HepG2 (cell line): ENCODE measurements around the gene FPGS. TPM values are rescaled to one million over a fixed set of nuclear protein-coding genes. Genes with fewer than 3 reads are reported as not detected.
A peak's percentile ranks its signal among the peaks of the same experiment; 100 is the strongest.

Source experiments
- ATAC-seq: fragments of 200-7000 bp; cut with Tn5 transposase; 3 replicates; pipeline ENCODE4 v1.9.1; 2020; ENCODE audit warnings: mild to moderate bottlenecking, moderate library complexity
- BruUV-seq: library from RNA; stranded (reverse); fragments of 400-500 nt; replicated peaks from 2 replicates; lab custom pipeline; 2021; lab: Mats Ljungman, UMichigan
- CTCF ChIA-PET: fragments of 300-600 bp; formaldehyde crosslinking; extraction: SDS; loops from one replicate; lab custom pipeline; 2021; ENCODE audit warnings: low total read pairs, inconsistent platforms, low intra/inter-chr PET ratio; lab: Yijun Ruan, JAX
- POLR2A ChIA-PET: fragments of 350-600 bp; sonication (Branson Sonifier 250); formaldehyde crosslinking; loops from one replicate; lab custom pipeline; 2020; ENCODE audit warnings: antibody characterized with exemption, inconsistent platforms; lab: Yijun Ruan, JAX
- DNase-seq: peaks from one replicate; pipeline ENCODE4 v3.0.0-alpha.2; 2015; ENCODE audit warnings: low spot score
- FAIRE-seq: peaks from 3 replicates; lab custom pipeline; 2011; peaks lifted over from hg19 to GRCh38; lab: Jason Lieb, UNC
- H2AFZ ChIP-seq: one replicate; pipeline ENCODE4 v1.6.1; 2011; ENCODE audit warnings: low read length, inconsistent platforms
- H3K27ac ChIP-seq: fragments of 300-600 bp; 3 replicates; pipeline ENCODE4 v1.8.0; 2011; ENCODE audit warnings: mixed run types, mild to moderate bottlenecking, mixed read lengths, low read length, inconsistent platforms; ENCODE audit not compliant: insufficient read depth; ENCODE audit errors: extremely low read length
- H3K27me3 ChIP-seq, 2 experiments: fragments of 200-600 bp in 1 of 2; 2 replicates in 1 of 2; 3 replicates in 1 of 2; pipeline versions ENCODE4 v1.6.0 to v1.8.0; 2011; ENCODE audit warnings: low read length in 2 of 2, mild to moderate bottlenecking in 2 of 2, moderate library complexity in 2 of 2, inconsistent platforms in 1 of 2; ENCODE audit not compliant: insufficient read depth in 2 of 2, control insufficient read depth in 1 of 2
- H3K36me3 ChIP-seq, 2 experiments: fragments of 200-600 bp in 1 of 2; replicated peaks in 1 of 2; 2 replicates in 1 of 2; 3 replicates in 1 of 2; pipeline versions ENCODE4 v1.5.1 to v1.8.0; 2011; ENCODE audit warnings: low read length in 2 of 2, inconsistent platforms in 1 of 2; ENCODE audit not compliant: insufficient read depth in 2 of 2, control insufficient read depth in 1 of 2
- H3K4me1 ChIP-seq: 2 replicates; pipeline ENCODE4 v1.5.1; 2012; ENCODE audit warnings: low read length, inconsistent platforms; ENCODE audit not compliant: insufficient read depth
- H3K4me2 ChIP-seq: 2 replicates; pipeline ENCODE4 v1.6.0; 2011; ENCODE audit warnings: low read depth, low read length, inconsistent platforms
- H3K4me3 ChIP-seq, 3 experiments: fragments of 200-600 bp in 1 of 3; sonication (generic), shearing (Covaris generic) in 1 of 3; replicated peaks in 1 of 3; 2 replicates each; pipeline ENCODE4 v1.5.1; 2011 to 2016; ENCODE audit warnings: low read length in 3 of 3, inconsistent platforms in 2 of 3, low read depth in 2 of 3, mild to moderate bottlenecking in 2 of 3, control low read depth in 1 of 3, mixed read lengths in 1 of 3; ENCODE audit not compliant: insufficient read depth in 1 of 3
- H3K79me2 ChIP-seq: one replicate; pipeline ENCODE4 v1.6.1; 2011; ENCODE audit warnings: low read length, inconsistent platforms; ENCODE audit not compliant: insufficient read depth
- H3K9ac ChIP-seq: 2 replicates; pipeline ENCODE4 v1.6.0; 2011; ENCODE audit warnings: mild to moderate bottlenecking, low read depth, low read length, inconsistent platforms; ENCODE audit not compliant: insufficient read depth
- H3K9me3 ChIP-seq: 2 replicates; pipeline ENCODE4 v1.5.1; 2012; ENCODE audit warnings: mild to moderate bottlenecking, low read length
- H4K20me1 ChIP-seq: 2 replicates; pipeline ENCODE4 v1.6.0; 2011; ENCODE audit warnings: inconsistent platforms, mild to moderate bottlenecking, low read length, moderate library complexity; ENCODE audit not compliant: insufficient read depth
- ATF7-NPFF ChIP-seq: sonication (generic); formaldehyde crosslinking; IDR thresholded peaks from 2 replicates; pipeline ENCODE4 v1.8.1; 2023; ENCODE audit warnings: mild to moderate bottlenecking, low read depth, missing genetic modification reagents, moderate library complexity
- CBX5 ChIP-seq: sonication (generic); formaldehyde crosslinking; IDR thresholded peaks from 2 replicates; pipeline ENCODE4 v1.4.0; 2020; ENCODE audit warnings: missing genetic modification reagents, borderline replicate concordance
- CHD4 ChIP-seq: fragments of 200-600 bp; sonication (generic); IDR thresholded peaks from 2 replicates; pipeline ENCODE4 v1.7.0; 2017; ENCODE audit warnings: mild to moderate bottlenecking, low read length, borderline replicate concordance
- GATAD1 ChIP-seq: IDR thresholded peaks from 2 replicates; pipeline ENCODE4 v1.6.1; 2016; ENCODE audit warnings: missing genetic modification reagents, missing compliant biosample characterization
- HDAC2 ChIP-seq: sonication (generic); formaldehyde crosslinking; IDR thresholded peaks from 2 replicates; pipeline ENCODE4 v1.4.0; 2020; ENCODE audit warnings: missing genetic modification reagents
- PITX1 ChIP-seq: sonication (generic); formaldehyde crosslinking; IDR thresholded peaks from 2 replicates; pipeline ENCODE4 v1.5.1; 2020; ENCODE audit warnings: mild to moderate bottlenecking, missing genetic modification reagents
- RBFOX2 ChIP-seq: fragments of 200-400 bp; formaldehyde crosslinking; IDR thresholded peaks from 2 replicates; pipeline ENCODE4 v1.6.1; 2017; ENCODE audit warnings: low read depth, mild to moderate bottlenecking, low read length
- SALL1 ChIP-seq: sonication (generic); formaldehyde crosslinking; IDR thresholded peaks from 2 replicates; pipeline ENCODE4 v1.8.0; 2022; ENCODE audit warnings: mild to moderate bottlenecking, missing genetic modification reagents
- SAP130 ChIP-seq: IDR thresholded peaks from 2 replicates; pipeline ENCODE4 v1.6.1; 2016; ENCODE audit warnings: low read depth
- SP5 ChIP-seq: IDR thresholded peaks from 2 replicates; pipeline ENCODE4 v1.6.1; 2016; ENCODE audit warnings: low read depth, borderline replicate concordance
- STAG1 ChIP-seq: sonication (generic); formaldehyde crosslinking; IDR thresholded peaks from 2 replicates; pipeline ENCODE4 v1.4.0; 2020; ENCODE audit warnings: missing genetic modification reagents
- THAP9 ChIP-seq: sonication (generic); formaldehyde crosslinking; IDR thresholded peaks from 2 replicates; pipeline ENCODE4; 2020; ENCODE audit warnings: missing genetic modification reagents, mild to moderate bottlenecking, borderline replicate concordance
- XRCC5 ChIP-seq: fragments of 200-400 bp; formaldehyde crosslinking; optimal IDR thresholded peaks from 2 replicates; pipeline ENCODE3; 2017; ENCODE audit warnings: mild to moderate bottlenecking, low read length
- ZEB1 ChIP-seq: IDR thresholded peaks from 2 replicates; pipeline ENCODE4 v1.6.1; 2012; ENCODE audit warnings: mild to moderate bottlenecking, low read depth, inconsistent platforms; ENCODE audit not compliant: insufficient replicate concordance
- ZFX ChIP-seq: sonication (generic); formaldehyde crosslinking; IDR thresholded peaks from 2 replicates; pipeline ENCODE4 v1.4.0; 2020; ENCODE audit warnings: mild to moderate bottlenecking, low read depth, missing genetic modification reagents, moderate library complexity
- ZNF18 ChIP-seq: sonication (generic); formaldehyde crosslinking; IDR thresholded peaks from 2 replicates; pipeline ENCODE4 v1.8.0; 2022; ENCODE audit warnings: mild to moderate bottlenecking, missing genetic modification reagents; ENCODE audit not compliant: insufficient replicate concordance
- ZNF282 ChIP-seq: fragments of 450-650 bp; IDR thresholded peaks from 2 replicates; pipeline ENCODE4 v1.6.1; 2018; ENCODE audit not compliant: partially characterized antibody
- ZNF619 ChIP-seq: sonication (generic); formaldehyde crosslinking; IDR thresholded peaks from 2 replicates; pipeline ENCODE4 v1.4.0; 2020; ENCODE audit warnings: mild to moderate bottlenecking, missing genetic modification reagents
- WGBS: methylation state at CpG from one replicate; pipeline ENCODE4 v1.1.6; 2017; ENCODE audit warnings: low lambda C conversion rate; 5-methylcytosine and 5-hydroxymethylcytosine counted together
- in situ Hi-C: cut with HindIII; loops from 2 replicates; pipeline ENCODE4 v1.10.0; 2017; ENCODE audit warnings: low pct_unique_long_range_greater_than_20kb; ENCODE audit not compliant: extremely low pct_ligation_motif_present
- intact Hi-C: fragments of 100-400 bp; cut with micrococcal nuclease; formaldehyde crosslinking; loops from one replicate; pipeline ENCODE4 v1.10.0; 2022; ENCODE audit not compliant: unreplicated experiment
- polyA plus RNA-seq, 8 experiments: library from polyadenylated mRNA; depleted of rRNA in 3 of 8; stranded (reverse) in 7 of 8; unstranded in 1 of 8; fragments of >200 nt; fragmentation: Illumina TruSeq in 4 of 8; extraction: Trizol in 4 of 8; gene quantifications; 2 replicates each; pipeline versions ENCODE4 v1.2.1 to v1.2.3, GENCODE V29; 2011 to 2016; ENCODE audit warnings: low read depth in 4 of 8, missing spikeins in 1 of 8, mixed read lengths in 1 of 8; ENCODE audit not compliant: insufficient read depth in 1 of 8
- total RNA-seq, 5 experiments: library from RNA; depleted of rRNA; stranded (reverse); fragments of >200 nt; fragmentation: Illumina TruSeq; extraction: Trizol; gene quantifications; 2 replicates each; pipeline ENCODE4 v1.2.3, GENCODE V29; 2016; ENCODE audit warnings: low read depth in 1 of 5

The FPGS gene
- total and polyA plus RNA-seq, 2 of the 13 experiments (the other 11 are each of a cell fraction or from before 2014, with no cell fraction given) = 35.6 to 36.8 TPM

GRCh38 chr9:127825319-127826051 lies 22.8 kb downstream of the FPGS start:
- Histone ChIP-seq H2AFZ (no peak overlapping the region), H3K27me3 (no peaks in the 10 kb centered on the region), H3K9ac (no peak overlapping the region), H3K4me3 (peak overlapping the region in 1 of 3 experiments; percentile 56; a peak in 1 of 6 replicates), H4K20me1 (no peaks in the 10 kb centered on the region), H3K36me3 (no peaks in the 10 kb centered on the region), H3K4me1 (peaks cover 37% of the 10 kb centered on the region), H3K4me2 (peak overlapping the region; percentile 65), H3K27ac (no peak overlapping the region), H3K9me3 (no peaks in the 10 kb centered on the region), H3K79me2 (no peaks in the 10 kb centered on the region)
- in situ Hi-C loops (no loop called here), intact Hi-C loops (no loop called here)
- no peak for FAIRE-seq
- BruUV-seq = no TSS peak
- ChIA-PET CTCF (interaction anchor here (0.8 to 1.1 kb wide), 3 partner anchors 22 to 96 kb away, joined by 3 to 6 read pairs (median 3); partner anchors contain the start of gene FPGS), POLR2A (interaction anchor here (0.6 to 1.1 kb wide), 2 partner anchors 12 to 29 kb away, joined by 3 read pairs; no protein-coding TSS in a partner anchor)
- peak; percentile 82 for ATAC-seq
- 80% methylated on average over 14 of the region's 42 CpGs for WGBS
- peak; percentile 56 for DNase-seq
- TF ChIP-seq XRCC5 (peak; percentile 54), STAG1 (CRISPR knock-in tag) (peak; percentile 63), CHD4 (no peak), ATF7-NPFF (0 out of 2 replicates have a peak, but pooled peaks have one; percentile 38), HDAC2 (CRISPR knock-in tag) (peak; percentile 60), ZNF619 (CRISPR knock-in tag) (0 out of 2 replicates have a peak, but pooled peaks have one; percentile 30), PITX1 (CRISPR knock-in tag) (peak; percentile 31; the same call in 1 of the 2 replicates), RBFOX2 (peak; percentile 33; the same call in 1 of the 2 replicates), CBX5 (CRISPR knock-in tag) (peak; percentile 45; the same call in 1 of the 2 replicates), SP5 (CRISPR knock-in tag) (peak; percentile 43), SAP130 (CRISPR knock-in tag) (peak; percentile 77), THAP9 (CRISPR knock-in tag) (0 out of 2 replicates have a peak, but pooled peaks have one; percentile 25), ZNF18 (CRISPR knock-in tag) (no peak), GATAD1 (peak; percentile 65), ZEB1 (peak; percentile 15), ZFX (peak; percentile 73), ZNF282 (no peak), SALL1 (CRISPR knock-in tag) (peak; percentile 84)
